Measurements from ENCODE around the gene E2F4.

Gene E2F4

DNA sequence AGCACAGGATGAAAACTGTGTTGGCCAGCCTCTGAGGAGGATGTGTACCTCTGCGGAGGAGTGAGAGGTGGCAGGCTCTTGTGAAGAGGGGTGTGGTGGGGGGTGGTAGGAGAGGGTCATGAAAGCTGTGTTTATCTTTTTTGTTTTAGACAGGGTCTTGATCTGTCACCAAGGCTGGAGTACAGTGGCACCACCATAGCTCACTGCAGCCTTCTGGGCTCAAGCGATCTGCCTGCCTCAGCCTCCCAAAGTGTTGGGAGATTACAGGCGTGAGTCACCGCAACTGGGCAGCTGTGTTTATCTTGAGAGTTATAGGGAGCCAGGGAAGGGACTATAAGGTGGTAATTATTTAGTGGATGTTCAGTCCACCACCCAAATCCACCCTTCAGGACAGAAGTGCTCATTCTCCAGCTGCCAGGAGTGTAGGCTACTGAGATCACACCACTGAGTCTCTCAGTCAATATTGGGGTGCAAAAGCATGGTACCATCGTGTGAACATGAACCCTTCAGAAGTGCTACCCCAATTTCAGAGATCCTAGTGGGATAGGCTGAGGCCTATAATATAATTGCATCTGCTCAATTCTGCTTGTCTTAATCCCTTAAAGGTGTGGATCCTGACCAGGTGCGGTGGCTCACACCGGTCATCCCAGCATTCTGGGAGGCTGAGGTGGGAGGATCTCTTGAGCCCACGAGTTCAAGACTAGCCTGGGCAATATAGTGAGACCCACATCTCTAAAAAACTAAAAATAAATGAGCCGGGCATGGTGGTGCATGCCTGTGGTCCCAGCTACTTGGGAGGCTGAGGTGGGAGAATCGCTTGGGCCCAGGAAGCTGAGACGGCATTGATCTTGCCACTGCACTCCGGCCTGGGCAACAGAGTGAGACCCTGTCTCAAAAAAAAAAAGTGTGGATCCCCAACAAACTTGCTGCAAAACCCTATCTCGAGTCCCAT, 1.2 kb upstream of the E2F4 start:
- DNase-seq (ENCODE audit: low read depth in 2 of 2), result no peak

- no peak for DNase-seq (ENCODE audit: low read depth in 2 of 2)
These were observed 452 bp upstream of the E2F4 start for GRCh38 chr16:67191411-67191994.

- no peak for DNase-seq (ENCODE audit: low read depth in 2 of 2)
These were observed 916 bp downstream of the E2F4 start for GRCh38 chr16:67192781-67193361.

GRCh38 chr16:67193536-67193935, 1.6 kb downstream of the E2F4 start:
- DNase-seq (ENCODE audit: low read depth in 2 of 2), result no peak

- DNase-seq (ENCODE audit: low read depth in 2 of 2), result no peak
These were observed 2.3 kb downstream of the E2F4 start for GRCh38 chr16:67194260-67194659.

- DNase-seq (ENCODE audit: low read depth in 2 of 2), result no peak
These were observed 3.7 kb downstream of the E2F4 start for GRCh38 chr16:67195676-67196075.

GRCh38 chr16:67196881-67197280, 4.9 kb downstream of the E2F4 start:
- DNase-seq (ENCODE audit: low read depth in 2 of 2), result no peak

DNA sequence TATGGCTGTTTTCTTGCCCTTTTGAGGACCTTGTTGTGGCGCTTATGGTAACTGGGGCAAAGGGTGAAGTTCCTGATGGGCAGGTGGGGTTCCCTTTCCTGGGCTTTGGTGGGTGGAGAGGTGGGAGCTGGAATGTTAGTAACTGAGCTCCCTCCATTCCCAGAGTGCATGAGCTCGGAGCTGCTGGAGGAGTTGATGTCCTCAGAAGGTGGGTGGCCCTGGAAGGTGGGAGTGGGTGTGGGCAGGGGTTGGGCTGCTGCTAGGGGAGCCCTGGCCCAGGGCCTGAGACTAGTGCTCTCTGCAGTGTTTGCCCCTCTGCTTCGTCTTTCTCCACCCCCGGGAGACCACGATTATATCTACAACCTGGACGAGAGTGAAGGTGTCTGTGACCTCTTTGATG, 5.7 kb downstream of the E2F4 start:
- no peak for DNase-seq (ENCODE audit: low read depth in 2 of 2)

DNA sequence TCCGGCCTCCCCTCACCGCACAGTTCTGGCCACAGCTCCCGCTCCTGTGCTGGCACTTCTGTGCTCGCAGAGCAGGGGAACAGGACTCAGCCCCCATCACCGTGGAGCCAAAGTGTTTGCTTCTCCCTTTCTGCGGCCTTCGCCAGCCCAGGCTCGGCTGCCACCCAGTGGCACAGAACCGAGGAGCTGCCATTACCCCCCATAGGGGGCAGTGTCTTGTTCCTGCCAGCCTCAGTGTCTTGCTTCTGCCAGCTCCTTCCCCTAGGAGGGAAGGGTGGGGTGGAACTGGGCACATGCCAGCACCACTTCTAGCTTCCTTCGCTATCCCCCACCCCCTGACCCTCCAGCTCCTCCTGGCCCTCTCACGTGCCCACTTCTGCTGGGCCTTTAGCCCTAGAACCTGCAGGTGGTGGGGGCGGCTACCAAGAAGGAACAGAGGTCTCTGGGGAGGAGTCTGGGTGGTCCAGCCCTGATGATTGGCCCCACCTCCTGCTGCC, 6.3 kb downstream of the E2F4 start:
- DNase-seq (ENCODE audit: low read depth in 2 of 2), result no peak

- no peak for DNase-seq (ENCODE audit: low read depth in 2 of 2)
These were observed 7.3 kb downstream of the E2F4 start, which contains the start of gene ELMO3 for GRCh38 chr16:67199011-67199807. Gene ELMO3, plus strand, starts transcription at chr16:67199131. Its CDS starts 196 bp downstream, at chr16:67199327.

- no peak for DNase-seq (ENCODE audit: low read depth in 2 of 2)
These were observed 7.8 kb downstream of the E2F4 start for GRCh38 chr16:67199808-67200198.

DNA sequence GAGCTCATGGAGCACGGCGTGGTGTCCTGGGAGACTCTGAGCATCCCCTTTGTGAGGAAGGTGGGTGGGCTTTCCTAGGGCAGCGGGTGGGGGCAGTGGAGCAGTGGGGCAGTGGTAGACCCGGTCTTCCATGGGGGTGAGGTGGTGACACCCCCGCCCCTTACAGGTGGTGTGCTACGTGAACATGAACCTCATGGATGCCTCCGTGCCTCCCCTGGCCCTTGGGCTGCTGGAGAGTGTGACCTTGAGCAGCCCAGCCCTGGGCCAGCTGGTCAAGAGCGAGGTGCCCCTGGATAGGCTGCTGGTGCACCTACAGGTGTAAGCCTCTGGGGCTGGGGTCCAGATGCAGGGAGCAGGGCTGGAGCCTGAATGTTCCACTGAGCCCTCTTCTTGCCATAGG, 8.5 kb downstream of the E2F4 start:
- DNase-seq (ENCODE audit: low read depth in 2 of 2), result no peak

DNA sequence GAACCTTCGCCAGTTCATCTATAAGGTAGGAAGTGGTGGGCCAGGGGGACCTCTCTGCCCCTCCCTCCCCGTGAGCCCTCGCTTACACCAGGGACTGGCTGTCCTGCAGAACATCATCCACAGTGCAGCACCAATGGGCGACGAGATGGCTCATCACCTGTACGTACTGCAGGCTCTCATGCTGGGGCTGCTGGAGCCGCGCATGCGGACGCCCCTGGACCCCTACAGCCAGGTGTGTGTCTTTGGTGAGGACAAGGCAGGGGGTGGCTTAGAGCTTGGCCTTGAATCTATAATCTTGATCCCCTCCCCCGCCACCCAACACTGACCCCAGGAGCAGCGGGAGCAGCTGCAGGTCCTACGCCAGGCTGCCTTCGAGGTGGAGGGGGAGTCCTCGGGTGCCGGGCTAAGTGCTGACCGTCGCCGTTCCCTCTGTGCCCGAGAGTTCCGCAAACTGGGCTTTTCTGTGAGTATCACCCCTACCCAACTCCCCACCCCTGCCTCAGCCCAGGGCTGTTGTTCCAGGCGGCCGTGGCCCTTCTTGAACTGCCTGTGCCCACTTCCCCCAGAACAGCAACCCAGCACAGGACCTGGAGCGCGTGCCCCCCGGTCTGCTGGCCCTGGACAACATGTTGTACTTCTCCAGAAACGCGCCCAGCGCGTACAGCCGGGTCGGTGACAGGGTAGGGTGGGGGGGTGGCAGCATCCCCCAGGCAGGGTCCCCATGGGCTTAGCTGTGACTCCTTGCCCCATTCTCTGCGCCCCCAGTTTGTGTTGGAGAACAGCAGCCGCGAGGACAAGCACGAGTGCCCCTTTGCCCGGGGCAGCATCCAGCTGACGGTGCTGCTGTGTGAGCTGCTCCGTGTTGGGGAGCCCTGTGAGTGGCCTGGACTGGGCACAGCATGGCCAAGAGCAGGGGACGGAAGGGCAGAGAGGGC, 9.7 kb downstream of the E2F4 start:
- no peak for DNase-seq (ENCODE audit: low read depth in 2 of 2)

DNA sequence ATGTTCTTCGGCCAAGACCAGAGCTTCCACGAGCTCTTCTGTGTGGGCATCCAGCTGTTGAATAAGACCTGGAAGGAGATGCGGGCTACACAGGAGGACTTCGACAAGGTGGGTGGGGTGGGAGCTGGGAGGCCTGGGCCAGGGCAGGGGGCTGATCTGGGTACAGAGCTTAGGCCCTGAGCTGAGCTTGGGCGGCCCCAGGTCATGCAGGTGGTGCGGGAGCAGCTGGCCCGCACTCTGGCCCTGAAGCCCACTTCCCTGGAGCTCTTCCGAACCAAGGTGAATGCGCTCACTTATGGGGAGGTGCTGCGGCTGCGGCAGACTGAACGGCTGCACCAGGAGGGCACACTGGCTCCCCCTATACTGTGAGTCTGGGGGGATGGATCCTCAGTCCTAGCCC, 10.5 kb downstream of the E2F4 start:
- DNase-seq (ENCODE audit: low read depth in 2 of 2), result no peak

- no peak for DNase-seq (ENCODE audit: low read depth in 2 of 2)
These were observed 11.1 kb downstream of the E2F4 start for GRCh38 chr16:67202956-67203493.

- no peak for DNase-seq (ENCODE audit: low read depth in 2 of 2)
These were observed 12.1 kb downstream of the E2F4 start for GRCh38 chr16:67204076-67204475.

GRCh38 chr16:67206129-67206837, 14.3 kb downstream of the E2F4 start:
- DNase-seq (ENCODE audit: low read depth in 2 of 2), result no peak

DNA sequence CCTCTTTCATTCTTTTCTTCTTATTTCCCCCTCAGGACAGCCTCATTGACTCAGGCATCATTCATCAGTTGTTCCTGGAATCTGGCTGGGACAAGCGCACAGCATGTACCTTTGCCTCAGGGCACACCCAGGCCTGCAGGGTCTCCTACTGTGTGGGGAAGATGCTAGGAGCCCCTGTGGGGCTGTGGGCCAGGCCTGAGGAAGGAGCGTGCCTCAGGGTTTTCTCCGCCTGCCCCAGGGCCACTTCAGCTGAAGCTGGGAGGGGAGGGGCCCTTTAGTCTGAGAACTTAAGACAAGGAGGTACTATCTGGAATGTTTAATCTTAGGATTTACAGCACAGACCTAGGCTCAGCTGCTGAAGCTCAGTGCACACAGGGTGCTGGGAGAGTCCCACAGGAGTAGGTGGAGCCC, 14.9 kb downstream of the E2F4 start:
- no peak for DNase-seq (ENCODE audit: low read depth in 2 of 2)

DNA sequence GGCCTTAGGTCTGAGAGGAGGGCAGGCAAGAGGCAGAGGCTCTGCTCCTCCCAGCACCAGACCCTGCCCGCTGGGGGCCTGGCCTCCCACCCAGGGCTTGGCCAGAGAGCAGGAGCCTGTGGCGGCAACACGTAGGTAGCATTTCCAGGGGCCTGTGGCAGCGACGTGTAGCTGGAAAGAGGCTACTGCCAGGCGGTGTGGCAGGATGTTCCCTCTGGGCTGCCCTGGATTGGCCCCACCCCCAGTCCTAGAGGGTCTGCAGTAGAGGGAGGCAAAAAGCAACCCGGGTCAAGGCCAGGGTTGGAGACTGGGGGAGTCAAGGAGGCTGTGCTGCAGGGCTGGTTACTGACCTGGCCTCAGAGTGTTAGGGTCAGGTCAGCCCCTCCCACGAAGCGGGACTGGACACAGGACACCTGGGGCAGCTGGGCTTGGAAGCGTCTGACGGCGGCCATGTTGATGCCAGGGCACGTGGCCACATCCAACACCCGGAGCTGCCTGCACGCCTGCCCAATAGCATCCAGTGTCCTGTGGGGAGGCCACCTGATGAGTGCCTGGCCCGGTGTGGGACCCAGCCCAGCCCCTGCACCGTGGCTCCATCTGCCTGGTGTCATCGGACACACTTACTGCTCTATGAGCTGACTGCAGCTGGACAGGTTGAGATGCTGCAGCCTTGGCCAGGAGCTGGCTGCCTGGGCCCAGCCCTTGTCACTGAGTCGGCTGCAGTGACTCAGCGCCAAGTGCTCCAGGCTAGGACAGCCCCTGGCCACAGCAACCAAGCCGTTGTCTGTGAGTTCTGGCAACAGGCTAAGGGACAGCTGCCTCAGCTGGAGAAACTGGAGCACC, 15.5 kb downstream of the E2F4 start:
- no peak for DNase-seq (ENCODE audit: low read depth in 2 of 2)

Data from fibroblast of skin of left quadriceps (primary cell).